WTC11 (cell line): Measurements from ENCODE around the gene PARVB.

Experiments
- CREB1 ChIP-seq: sonication (generic); formaldehyde crosslinking; IDR thresholded peaks from 2 replicates; pipeline ENCODE4 v1.8.0; 2023; ENCODE audit warnings: mild to moderate bottlenecking, missing genetic modification reagents
- FOXK1 ChIP-seq: sonication (generic); formaldehyde crosslinking; IDR thresholded peaks from 2 replicates; pipeline ENCODE4 v1.8.0; 2022; ENCODE audit warnings: mild to moderate bottlenecking, moderate library complexity, missing genetic modification reagents
- HMGA2 ChIP-seq: fragments of 250-450 bp; sonication (Bioruptor Pico); IDR thresholded peaks from 2 replicates; pipeline ENCODE4 v1.4.0; 2021; ENCODE audit warnings: mild to moderate bottlenecking, moderate library complexity
- MLX ChIP-seq: sonication (generic); formaldehyde crosslinking; IDR thresholded peaks from 2 replicates; pipeline ENCODE4 v1.8.1; 2023; ENCODE audit warnings: mild to moderate bottlenecking, missing genetic modification reagents, moderate library complexity
- RELA ChIP-seq: sonication (generic); formaldehyde crosslinking; IDR thresholded peaks from 2 replicates; pipeline ENCODE4 v1.8.1; 2022; ENCODE audit warnings: missing genetic modification reagents, mild to moderate bottlenecking, borderline replicate concordance
- ZSCAN18 ChIP-seq: fragments of 250-450 bp; sonication (Bioruptor Pico); IDR thresholded peaks from 2 replicates; pipeline ENCODE4 v2.1.2; 2022; ENCODE audit warnings: mild to moderate bottlenecking, moderate library complexity
- TF ChIP-seq, protein P1 (sequence below): fragments of 200-600 bp; IDR thresholded peaks from 2 replicates; pipeline ENCODE4 v1.8.0; 2022; ENCODE audit warnings: antibody characterized with exemption
- TF ChIP-seq, protein P2 (sequence below): sonication (generic); formaldehyde crosslinking; IDR thresholded peaks from 2 replicates; pipeline ENCODE4 v1.8.1; 2023; ENCODE audit warnings: mild to moderate bottlenecking, moderate library complexity, missing genetic modification reagents
- TF ChIP-seq, protein P3 (sequence below): sonication (generic); formaldehyde crosslinking; conservative IDR thresholded peaks from 2 replicates; pipeline ENCODE4 v1.8.1; 2022; ENCODE audit warnings: mild to moderate bottlenecking, missing genetic modification reagents
- TF ChIP-seq, protein P4 (sequence below): sonication (generic); formaldehyde crosslinking; IDR thresholded peaks from 2 replicates; pipeline ENCODE4 v1.8.0; 2022; ENCODE audit warnings: mild to moderate bottlenecking, missing genetic modification reagents
- TF ChIP-seq, protein P5 (sequence below): sonication (generic); formaldehyde crosslinking; IDR thresholded peaks from 2 replicates; pipeline ENCODE4 v1.8.1; 2022; ENCODE audit warnings: missing genetic modification reagents, borderline replicate concordance
- TF ChIP-seq, protein P6 (sequence below): sonication (generic); formaldehyde crosslinking; IDR thresholded peaks from 2 replicates; pipeline ENCODE4 v1.8.0; 2022; ENCODE audit warnings: missing genetic modification reagents

DNA sequence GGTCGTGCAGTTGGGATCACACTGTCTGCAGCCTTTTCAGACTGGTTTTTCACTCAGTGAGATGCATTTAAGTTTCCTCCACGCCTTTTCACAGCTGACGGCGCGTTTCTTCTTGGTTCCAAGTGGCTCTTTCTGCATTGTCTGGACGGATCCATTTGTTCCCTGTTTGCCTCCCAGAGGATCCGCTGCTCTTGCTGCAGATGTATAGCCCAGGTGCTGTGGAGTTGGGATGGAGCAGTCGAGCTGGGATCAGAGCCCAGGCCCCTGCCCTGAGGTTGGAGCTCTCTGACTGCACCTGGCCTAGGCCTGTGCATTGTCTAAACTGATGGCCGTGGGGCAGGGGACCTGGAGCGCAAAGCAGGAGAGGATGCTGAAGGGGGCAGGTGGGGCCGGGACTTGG is 51.6 kb downstream of the PARVB start:
- TF ChIP-seq, protein P1, sequence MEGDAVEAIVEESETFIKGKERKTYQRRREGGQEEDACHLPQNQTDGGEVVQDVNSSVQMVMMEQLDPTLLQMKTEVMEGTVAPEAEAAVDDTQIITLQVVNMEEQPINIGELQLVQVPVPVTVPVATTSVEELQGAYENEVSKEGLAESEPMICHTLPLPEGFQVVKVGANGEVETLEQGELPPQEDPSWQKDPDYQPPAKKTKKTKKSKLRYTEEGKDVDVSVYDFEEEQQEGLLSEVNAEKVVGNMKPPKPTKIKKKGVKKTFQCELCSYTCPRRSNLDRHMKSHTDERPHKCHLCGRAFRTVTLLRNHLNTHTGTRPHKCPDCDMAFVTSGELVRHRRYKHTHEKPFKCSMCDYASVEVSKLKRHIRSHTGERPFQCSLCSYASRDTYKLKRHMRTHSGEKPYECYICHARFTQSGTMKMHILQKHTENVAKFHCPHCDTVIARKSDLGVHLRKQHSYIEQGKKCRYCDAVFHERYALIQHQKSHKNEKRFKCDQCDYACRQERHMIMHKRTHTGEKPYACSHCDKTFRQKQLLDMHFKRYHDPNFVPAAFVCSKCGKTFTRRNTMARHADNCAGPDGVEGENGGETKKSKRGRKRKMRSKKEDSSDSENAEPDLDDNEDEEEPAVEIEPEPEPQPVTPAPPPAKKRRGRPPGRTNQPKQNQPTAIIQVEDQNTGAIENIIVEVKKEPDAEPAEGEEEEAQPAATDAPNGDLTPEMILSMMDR: no peak
- TF ChIP-seq, protein P2, sequence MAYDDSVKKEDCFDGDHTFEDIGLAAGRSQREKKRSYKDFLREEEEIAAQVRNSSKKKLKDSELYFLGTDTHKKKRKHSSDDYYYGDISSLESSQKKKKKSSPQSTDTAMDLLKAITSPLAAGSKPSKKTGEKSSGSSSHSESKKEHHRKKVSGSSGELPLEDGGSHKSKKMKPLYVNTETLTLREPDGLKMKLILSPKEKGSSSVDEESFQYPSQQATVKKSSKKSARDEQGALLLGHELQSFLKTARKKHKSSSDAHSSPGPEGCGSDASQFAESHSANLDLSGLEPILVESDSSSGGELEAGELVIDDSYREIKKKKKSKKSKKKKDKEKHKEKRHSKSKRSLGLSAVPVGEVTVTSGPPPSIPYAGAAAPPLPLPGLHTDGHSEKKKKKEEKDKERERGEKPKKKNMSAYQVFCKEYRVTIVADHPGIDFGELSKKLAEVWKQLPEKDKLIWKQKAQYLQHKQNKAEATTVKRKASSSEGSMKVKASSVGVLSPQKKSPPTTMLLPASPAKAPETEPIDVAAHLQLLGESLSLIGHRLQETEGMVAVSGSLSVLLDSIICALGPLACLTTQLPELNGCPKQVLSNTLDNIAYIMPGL (CRISPR knock-in tag): no peak
- TF ChIP-seq, protein P3, sequence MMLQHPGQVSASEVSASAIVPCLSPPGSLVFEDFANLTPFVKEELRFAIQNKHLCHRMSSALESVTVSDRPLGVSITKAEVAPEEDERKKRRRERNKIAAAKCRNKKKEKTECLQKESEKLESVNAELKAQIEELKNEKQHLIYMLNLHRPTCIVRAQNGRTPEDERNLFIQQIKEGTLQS (CRISPR knock-in tag): no peak
- TF ChIP-seq, protein P4, sequence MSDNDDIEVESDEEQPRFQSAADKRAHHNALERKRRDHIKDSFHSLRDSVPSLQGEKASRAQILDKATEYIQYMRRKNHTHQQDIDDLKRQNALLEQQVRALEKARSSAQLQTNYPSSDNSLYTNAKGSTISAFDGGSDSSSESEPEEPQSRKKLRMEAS (CRISPR knock-in tag): no peak
- TF ChIP-seq, protein P5, sequence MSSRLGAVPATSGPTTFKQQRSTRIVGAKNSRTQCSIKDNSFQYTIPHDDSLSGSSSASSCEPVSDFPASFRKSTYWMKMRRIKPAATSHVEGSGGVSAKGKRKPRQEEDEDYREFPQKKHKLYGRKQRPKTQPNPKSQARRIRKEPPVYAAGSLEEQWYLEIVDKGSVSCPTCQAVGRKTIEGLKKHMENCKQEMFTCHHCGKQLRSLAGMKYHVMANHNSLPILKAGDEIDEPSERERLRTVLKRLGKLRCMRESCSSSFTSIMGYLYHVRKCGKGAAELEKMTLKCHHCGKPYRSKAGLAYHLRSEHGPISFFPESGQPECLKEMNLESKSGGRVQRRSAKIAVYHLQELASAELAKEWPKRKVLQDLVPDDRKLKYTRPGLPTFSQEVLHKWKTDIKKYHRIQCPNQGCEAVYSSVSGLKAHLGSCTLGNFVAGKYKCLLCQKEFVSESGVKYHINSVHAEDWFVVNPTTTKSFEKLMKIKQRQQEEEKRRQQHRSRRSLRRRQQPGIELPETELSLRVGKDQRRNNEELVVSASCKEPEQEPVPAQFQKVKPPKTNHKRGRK (CRISPR knock-in tag): no peak
- no peak for TF ChIP-seq CREB1 (CRISPR knock-in tag)
- no peak for TF ChIP-seq HMGA2 (CRISPR knock-in tag)
- TF ChIP-seq RELA: no peak
- no peak for TF ChIP-seq FOXK1 (CRISPR knock-in tag)
- no peak for TF ChIP-seq ZSCAN18
- no peak for TF ChIP-seq MLX (CRISPR knock-in tag)
- TF ChIP-seq, protein P6, sequence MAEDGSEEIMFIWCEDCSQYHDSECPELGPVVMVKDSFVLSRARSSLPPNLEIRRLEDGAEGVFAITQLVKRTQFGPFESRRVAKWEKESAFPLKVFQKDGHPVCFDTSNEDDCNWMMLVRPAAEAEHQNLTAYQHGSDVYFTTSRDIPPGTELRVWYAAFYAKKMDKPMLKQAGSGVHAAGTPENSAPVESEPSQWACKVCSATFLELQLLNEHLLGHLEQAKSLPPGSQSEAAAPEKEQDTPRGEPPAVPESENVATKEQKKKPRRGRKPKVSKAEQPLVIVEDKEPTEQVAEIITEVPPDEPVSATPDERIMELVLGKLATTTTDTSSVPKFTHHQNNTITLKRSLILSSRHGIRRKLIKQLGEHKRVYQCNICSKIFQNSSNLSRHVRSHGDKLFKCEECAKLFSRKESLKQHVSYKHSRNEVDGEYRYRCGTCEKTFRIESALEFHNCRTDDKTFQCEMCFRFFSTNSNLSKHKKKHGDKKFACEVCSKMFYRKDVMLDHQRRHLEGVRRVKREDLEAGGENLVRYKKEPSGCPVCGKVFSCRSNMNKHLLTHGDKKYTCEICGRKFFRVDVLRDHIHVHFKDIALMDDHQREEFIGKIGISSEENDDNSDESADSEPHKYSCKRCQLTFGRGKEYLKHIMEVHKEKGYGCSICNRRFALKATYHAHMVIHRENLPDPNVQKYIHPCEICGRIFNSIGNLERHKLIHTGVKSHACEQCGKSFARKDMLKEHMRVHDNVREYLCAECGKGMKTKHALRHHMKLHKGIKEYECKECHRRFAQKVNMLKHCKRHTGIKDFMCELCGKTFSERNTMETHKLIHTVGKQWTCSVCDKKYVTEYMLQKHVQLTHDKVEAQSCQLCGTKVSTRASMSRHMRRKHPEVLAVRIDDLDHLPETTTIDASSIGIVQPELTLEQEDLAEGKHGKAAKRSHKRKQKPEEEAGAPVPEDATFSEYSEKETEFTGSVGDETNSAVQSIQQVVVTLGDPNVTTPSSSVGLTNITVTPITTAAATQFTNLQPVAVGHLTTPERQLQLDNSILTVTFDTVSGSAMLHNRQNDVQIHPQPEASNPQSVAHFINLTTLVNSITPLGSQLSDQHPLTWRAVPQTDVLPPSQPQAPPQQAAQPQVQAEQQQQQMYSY (CRISPR knock-in tag): no peak
